K562 (cell line): ENCODE results near the gene DMRT2.

ENCODE experiments used
- ATF1 ChIP-seq, 2 experiments: fragments of 450-650 bp in 1 of 2; IDR thresholded peaks; 2 replicates each; pipeline ENCODE4 v1.6.1; 2016; ENCODE audit warnings: missing compliant biosample characterization in 1 of 2, missing genetic modification characterization in 1 of 2
- HDGF ChIP-seq: fragments of 450-650 bp; IDR thresholded peaks from 2 replicates; pipeline ENCODE4 v1.6.1; 2016
- KDM1A ChIP-seq, 2 experiments: fragments of 450-650 bp; IDR thresholded peaks; 2 replicates each; pipeline ENCODE4 v1.6.1; 2016; ENCODE audit warnings: mild to moderate bottlenecking in 2 of 2
- ZKSCAN1 ChIP-seq: fragments of 150-350 bp; IDR thresholded peaks from 2 replicates; pipeline ENCODE4 v1.6.1; 2016; ENCODE audit warnings: low read depth, low read length
- TF ChIP-seq, protein P1 (sequence below), 3 experiments: IDR thresholded peaks in 2 of 3; conservative IDR thresholded peaks in 1 of 3; 2 replicates each; pipeline ENCODE4 v1.5.1; 2011 to 2012; ENCODE audit warnings: low read length in 3 of 3, mild to moderate bottlenecking in 3 of 3, control low read depth in 2 of 3, improper control_type of control experiment in 1 of 3, inconsistent platforms in 1 of 3, low read depth in 1 of 3, mixed read lengths in 1 of 3, moderate library complexity in 1 of 3; ENCODE audit not compliant: insufficient read depth in 2 of 3

DNA sequence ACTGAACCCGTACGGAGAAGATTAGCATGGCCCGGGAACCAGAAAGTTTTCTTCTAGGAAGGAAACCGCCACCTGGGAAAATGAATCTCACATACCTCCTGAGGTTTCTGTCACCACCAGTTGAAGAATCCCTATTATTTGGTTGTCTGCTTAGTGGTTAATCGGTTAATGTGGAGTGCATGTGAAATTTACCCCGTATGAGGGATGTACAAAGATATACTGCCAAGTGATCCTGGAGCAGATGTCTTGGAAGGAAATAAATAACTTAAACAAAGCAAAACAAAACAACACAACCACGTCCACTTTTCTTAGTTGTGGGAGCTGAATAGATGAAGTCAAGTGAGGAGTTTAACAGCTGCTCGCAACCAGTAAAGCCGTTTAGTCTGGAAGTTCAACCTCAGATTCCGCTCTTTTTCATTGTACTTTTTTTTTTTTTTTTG is 3.8 kb downstream of the DMRT2 start:
- TF ChIP-seq, protein P1, sequence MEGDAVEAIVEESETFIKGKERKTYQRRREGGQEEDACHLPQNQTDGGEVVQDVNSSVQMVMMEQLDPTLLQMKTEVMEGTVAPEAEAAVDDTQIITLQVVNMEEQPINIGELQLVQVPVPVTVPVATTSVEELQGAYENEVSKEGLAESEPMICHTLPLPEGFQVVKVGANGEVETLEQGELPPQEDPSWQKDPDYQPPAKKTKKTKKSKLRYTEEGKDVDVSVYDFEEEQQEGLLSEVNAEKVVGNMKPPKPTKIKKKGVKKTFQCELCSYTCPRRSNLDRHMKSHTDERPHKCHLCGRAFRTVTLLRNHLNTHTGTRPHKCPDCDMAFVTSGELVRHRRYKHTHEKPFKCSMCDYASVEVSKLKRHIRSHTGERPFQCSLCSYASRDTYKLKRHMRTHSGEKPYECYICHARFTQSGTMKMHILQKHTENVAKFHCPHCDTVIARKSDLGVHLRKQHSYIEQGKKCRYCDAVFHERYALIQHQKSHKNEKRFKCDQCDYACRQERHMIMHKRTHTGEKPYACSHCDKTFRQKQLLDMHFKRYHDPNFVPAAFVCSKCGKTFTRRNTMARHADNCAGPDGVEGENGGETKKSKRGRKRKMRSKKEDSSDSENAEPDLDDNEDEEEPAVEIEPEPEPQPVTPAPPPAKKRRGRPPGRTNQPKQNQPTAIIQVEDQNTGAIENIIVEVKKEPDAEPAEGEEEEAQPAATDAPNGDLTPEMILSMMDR (IDR thresholded peaks at IDR 0.05 in 2 of 3, conservative IDR thresholded peaks at IDR 0.05 in 1 of 3; ENCODE audit: insufficient read depth in 2 of 3, low read depth in 1 of 3, low read length in 3 of 3), result no peak
- TF ChIP-seq KDM1A (IDR thresholded peaks at IDR 0.05) (no peak), ATF1 (CRISPR knock-in tag; IDR thresholded peaks at IDR 0.05) (no peak), ATF1 (tag; IDR thresholded peaks at IDR 0.05) (no peak), ZKSCAN1 (no peak), HDGF (no peak)
